ENCODE results near the gene PCSK5.

PCSK5 gene

GRCh38 chr9:76257311-76257710 is 366.8 kb downstream of the PCSK5 start:
- H3K4me3 ChIP-seq (ENCODE audit: low read depth, low read length), result no peak overlapping the region
- no peak for TF ChIP-seq CTCF (IDR thresholded peaks at IDR 0.05; ENCODE audit: low read depth, low read length, missing control alignments)
- DNase-seq (ENCODE audit: low read depth), result no peak

- TF ChIP-seq CTCF (IDR thresholded peaks at IDR 0.05; ENCODE audit: low read depth, low read length, missing control alignments), result no peak
- no peak overlapping the region for H3K4me3 ChIP-seq (ENCODE audit: low read depth, low read length)
- no peak for DNase-seq (ENCODE audit: low read depth)
These were observed 376.3 kb downstream of the PCSK5 start for GRCh38 chr9:76266649-76267283.

GRCh38 chr9:76267284-76267652 is 376.8 kb downstream of the PCSK5 start:
- H3K4me3 ChIP-seq (ENCODE audit: low read depth, low read length), result no peak overlapping the region
- no peak for DNase-seq (ENCODE audit: low read depth)
- no peak for TF ChIP-seq CTCF (IDR thresholded peaks at IDR 0.05; ENCODE audit: low read depth, low read length, missing control alignments)

- H3K4me3 ChIP-seq (ENCODE audit: low read depth, low read length), result no peak overlapping the region
- DNase-seq (ENCODE audit: low read depth), result no peak
- no peak for TF ChIP-seq CTCF (IDR thresholded peaks at IDR 0.05; ENCODE audit: low read depth, low read length, missing control alignments)
These were observed 379.3 kb downstream of the PCSK5 start for GRCh38 chr9:76269789-76270188.

- no peak for DNase-seq (ENCODE audit: low read depth)
- TF ChIP-seq CTCF (IDR thresholded peaks at IDR 0.05; ENCODE audit: low read depth, low read length, missing control alignments), result no peak
- H3K4me3 ChIP-seq (ENCODE audit: low read depth, low read length), result no peak overlapping the region
These were observed 381.3 kb downstream of the PCSK5 start for GRCh38 chr9:76271755-76272154.

GRCh38 chr9:76289042-76289441 is 398.6 kb downstream of the PCSK5 start:
- DNase-seq (ENCODE audit: low read depth), result no peak
- H3K4me3 ChIP-seq (ENCODE audit: low read depth, low read length), result no peak overlapping the region
- no peak for TF ChIP-seq CTCF (IDR thresholded peaks at IDR 0.05; ENCODE audit: low read depth, low read length, missing control alignments)

- no peak overlapping the region for H3K4me3 ChIP-seq (ENCODE audit: low read depth, low read length)
- TF ChIP-seq CTCF (IDR thresholded peaks at IDR 0.05; ENCODE audit: low read depth, low read length, missing control alignments), result no peak
- DNase-seq (ENCODE audit: low read depth), result no peak
These were observed 399.2 kb downstream of the PCSK5 start for GRCh38 chr9:76289703-76290102.
